Uterus (tissue), 4 donors: ENCODE results near the gene MAPRE2. TPM values are rescaled to one million over a fixed set of nuclear protein-coding genes. Genes with fewer than 3 reads are reported as not detected.
A peak's percentile ranks its signal among the peaks of the same experiment; 100 is the strongest.

ENCODE experiments used
- DNase-seq, 2 donors: peaks; one replicate each; pipeline ENCODE4 v3.0.0-alpha.2; 2019 to 2020
- H3K27ac ChIP-seq, 2 donors: fragments of 200-600 bp; sonication (generic); 1 replicate in 1 of 2; 2 replicates in 1 of 2; pipeline ENCODE4 v1.5.1; 2016 to 2018
- H3K27me3 ChIP-seq, 2 donors: fragments of 200-600 bp; sonication (generic); one replicate each; pipeline ENCODE4 v1.5.1; 2018 to 2019; ENCODE audit warnings: control low read depth in 1 of 2
- H3K36me3 ChIP-seq, 2 donors: fragments of 200-600 bp; sonication (generic); one replicate each; pipeline ENCODE4 v1.5.1; 2019; ENCODE audit warnings: control low read depth in 1 of 2
- H3K4me1 ChIP-seq, 2 donors: fragments of 200-600 bp; sonication (generic); one replicate each; pipeline ENCODE4 v1.5.1; 2018 to 2019; ENCODE audit warnings: control low read depth in 1 of 2
- H3K4me3 ChIP-seq, 2 donors: fragments of 200-600 bp; sonication (generic); 1 replicate in 1 of 2; 2 replicates in 1 of 2; pipeline ENCODE4 v1.5.1; 2018 to 2019; ENCODE audit warnings: mild to moderate bottlenecking in 1 of 2
- H3K9me3 ChIP-seq, 2 donors: fragments of 200-600 bp; sonication (generic); one replicate each; pipeline ENCODE4 v1.5.1; 2019; ENCODE audit warnings: control low read depth in 1 of 2
- CTCF ChIP-seq, 4 experiments: fragments of 200-600 bp in 2 of 4; fragments of 450-650 bp in 2 of 4; sonication (generic) in 2 of 4; IDR thresholded peaks; one replicate each; pipeline ENCODE4 v1.5.1; 2016 to 2019; ENCODE audit warnings: antibody characterized with exemption in 4 of 4, mild to moderate bottlenecking in 2 of 4, moderate library complexity in 1 of 4
- POLR2A ChIP-seq, 2 donors: fragments of 450-650 bp; IDR thresholded peaks; one replicate each; pipeline ENCODE4 v1.6.1; 2016; ENCODE audit warnings: antibody characterized with exemption in 2 of 2, mild to moderate bottlenecking in 1 of 2, moderate library complexity in 1 of 2
- intact Hi-C: fragments of 100-400 bp; cut with DNase I; formaldehyde crosslinking; loops from one replicate; pipeline ENCODE4 v1.15.1; 2023; ENCODE audit warnings: low total_unique reads
- total RNA-seq, 4 donors: library from RNA; depleted of rRNA in 3 of 4; stranded (reverse); fragments of >200 nt in 3 of 4; gene quantifications; one replicate each; pipeline versions ENCODE4 v1.1.0 to v1.2.4, GENCODE V29; 2014 to 2023
- donor health status: DM: yes; HTN: yes; CAD: no.

Gene MAPRE2
- total RNA-seq = 10 to 100 TPM in 3 of 4 donors, 1 to 10 TPM in 1; 7.4 to 29.8 (median 21.7) TPM

- TF ChIP-seq POLR2A (IDR thresholded peaks at IDR 0.05) (peak; percentile 95 to 98), CTCF (IDR thresholded peaks at IDR 0.05) (no peak)
- intact Hi-C loops = no loop called here
Observed at GRCh38 chr18:35040988-35041814, at the start of gene MAPRE2. TSS of gene MAPRE2 (plus strand) at chr18:35041413. CDS start at chr18:35041540, 127 bp downstream.

GRCh38 chr18:34991561-34991960, 49.7 kb upstream of the MAPRE2 start:
- Histone ChIP-seq H3K9me3 (no peaks in the 10 kb centered on the region), H3K36me3 (no peaks in the 10 kb centered on the region), H3K4me1 (no peaks in the 10 kb centered on the region), H3K4me3 (no peak overlapping the region), H3K27ac (no peak overlapping the region), H3K27me3 (no peaks in the 10 kb centered on the region)
- no peak for DNase-seq
- intact Hi-C loops = no loop called here
- TF ChIP-seq POLR2A (IDR thresholded peaks at IDR 0.05) (no peak), CTCF (IDR thresholded peaks at IDR 0.05) (no peak)

More at GRCh38 chr18:35040988-35041814, at the start of gene MAPRE2:
- Histone ChIP-seq H3K4me1 (no peaks in the 10 kb centered on the region), H3K4me3 (peak within 1 kb of the TSS; percentile 63 to 75), H3K27ac (peak within 1 kb of the TSS; percentile 86 to 87), H3K9me3 (no peaks in the 10 kb centered on the region), H3K36me3 (no peaks in the 10 kb centered on the region), H3K27me3 (no peaks in the 10 kb centered on the region)
- DNase-seq = peak; percentile 99 to 100

- TF ChIP-seq CTCF (IDR thresholded peaks at IDR 0.05) = no peak
- TF ChIP-seq POLR2A (IDR thresholded peaks at IDR 0.05) = no peak
- intact Hi-C loops = no loop called here
- no peaks in the 10 kb centered on the region for H3K27me3 ChIP-seq
- no peak for DNase-seq
- no peaks in the 10 kb centered on the region for H3K9me3 ChIP-seq
- H3K4me3 ChIP-seq = no peak overlapping the region
- no peaks in the 10 kb centered on the region for H3K4me1 ChIP-seq
- H3K36me3 ChIP-seq = no peaks in the 10 kb centered on the region
- H3K27ac ChIP-seq = no peak overlapping the region
Observed at GRCh38 chr18:34993289-34993688, 47.9 kb upstream of the MAPRE2 start.

GRCh38 chr18:34995746-34996145, 45.5 kb upstream of the MAPRE2 start:
- no peaks in the 10 kb centered on the region for H3K27me3 ChIP-seq
- intact Hi-C loops = no loop called here
- no peak for TF ChIP-seq POLR2A (IDR thresholded peaks at IDR 0.05)
- TF ChIP-seq CTCF (IDR thresholded peaks at IDR 0.05) = no peak
- no peak overlapping the region for H3K4me3 ChIP-seq
- no peak for DNase-seq
- no peak overlapping the region for H3K27ac ChIP-seq
- no peaks in the 10 kb centered on the region for H3K9me3 ChIP-seq
- no peaks in the 10 kb centered on the region for H3K4me1 ChIP-seq
- no peaks in the 10 kb centered on the region for H3K36me3 ChIP-seq

GRCh38 chr18:34998661-34999060, 42.6 kb upstream of the MAPRE2 start:
- no peak overlapping the region for H3K27ac ChIP-seq
- H3K27me3 ChIP-seq = no peaks in the 10 kb centered on the region
- no peak for DNase-seq
- H3K9me3 ChIP-seq = no peaks in the 10 kb centered on the region
- no peak overlapping the region for H3K4me3 ChIP-seq
- no peaks in the 10 kb centered on the region for H3K36me3 ChIP-seq
- TF ChIP-seq CTCF (IDR thresholded peaks at IDR 0.05) (no peak), POLR2A (IDR thresholded peaks at IDR 0.05) (no peak)
- intact Hi-C loops = no loop called here
- H3K4me1 ChIP-seq = no peaks in the 10 kb centered on the region
